Mucosa of rectum (tissue), 2 donors: Measurements from ENCODE around the gene LRSAM1.
A peak's percentile ranks its signal among the peaks of the same experiment; 100 is the strongest.

Source experiments
- H3K27ac ChIP-seq, 2 donors: one replicate each; pipeline ENCODE4 v1.7.0; 2013; ENCODE audit warnings: inconsistent platforms in 2 of 2, low read depth in 2 of 2, low read length in 2 of 2
- H3K27me3 ChIP-seq, 2 donors: one replicate each; pipeline ENCODE4 v1.7.0; 2013; ENCODE audit warnings: low read length in 2 of 2; ENCODE audit not compliant: control insufficient read depth in 2 of 2, insufficient read depth in 2 of 2
- H3K36me3 ChIP-seq, 2 donors: one replicate each; pipeline ENCODE4 v1.7.0; 2013; ENCODE audit warnings: low read length in 2 of 2; ENCODE audit not compliant: control insufficient read depth in 2 of 2, insufficient read depth in 2 of 2
- H3K4me1 ChIP-seq, 2 donors: one replicate each; pipeline ENCODE4 v1.7.0; 2013; ENCODE audit warnings: low read length in 2 of 2, mild to moderate bottlenecking in 1 of 2; ENCODE audit not compliant: control insufficient read depth in 2 of 2, insufficient read depth in 2 of 2
- H3K4me3 ChIP-seq, 2 donors: one replicate each; pipeline ENCODE4 v1.7.0; 2013; ENCODE audit warnings: low read length in 2 of 2
- H3K9ac ChIP-seq, 2 donors: one replicate each; pipeline ENCODE4 v1.7.0; 2013; ENCODE audit warnings: low read length in 2 of 2, low read depth in 1 of 2, mild to moderate bottlenecking in 1 of 2
- H3K9me3 ChIP-seq, 2 donors: one replicate each; pipeline ENCODE4 v1.7.0; 2013; ENCODE audit warnings: low read length in 2 of 2; ENCODE audit not compliant: control insufficient read depth in 2 of 2
- donor health status: healthy.
- donor health status: Normal muscosa, but diverticular disease.

LRSAM1 gene

GRCh38 chr9:127531676-127532075 is 80.4 kb downstream of the LRSAM1 start:
- H3K27ac ChIP-seq, result no peak overlapping the region
- peaks cover 8 to 9% of the 10 kb centered on the region in 2 donors for H3K4me1 ChIP-seq
- no peak overlapping the region for H3K4me3 ChIP-seq
- no peaks in the 10 kb centered on the region for H3K27me3 ChIP-seq
- peaks cover 28 to 36% of the 10 kb centered on the region in 2 donors for H3K36me3 ChIP-seq
- H3K9me3 ChIP-seq, result no peaks in the 10 kb centered on the region
- no peak overlapping the region for H3K9ac ChIP-seq

GRCh38 chr9:127534250-127534906 is 83.1 kb downstream of the LRSAM1 start:
- peak overlapping the region in 1 of 2 donors; percentile 1 for H3K27ac ChIP-seq
- H3K9ac ChIP-seq, result no peak overlapping the region
- no peak overlapping the region for H3K4me3 ChIP-seq
- H3K36me3 ChIP-seq, result peaks cover 19 to 26% of the 10 kb centered on the region in 2 donors
- peaks cover 20 to 23% of the 10 kb centered on the region in 2 donors for H3K4me1 ChIP-seq
- no peaks in the 10 kb centered on the region for H3K9me3 ChIP-seq
- no peaks in the 10 kb centered on the region for H3K27me3 ChIP-seq

DNA sequence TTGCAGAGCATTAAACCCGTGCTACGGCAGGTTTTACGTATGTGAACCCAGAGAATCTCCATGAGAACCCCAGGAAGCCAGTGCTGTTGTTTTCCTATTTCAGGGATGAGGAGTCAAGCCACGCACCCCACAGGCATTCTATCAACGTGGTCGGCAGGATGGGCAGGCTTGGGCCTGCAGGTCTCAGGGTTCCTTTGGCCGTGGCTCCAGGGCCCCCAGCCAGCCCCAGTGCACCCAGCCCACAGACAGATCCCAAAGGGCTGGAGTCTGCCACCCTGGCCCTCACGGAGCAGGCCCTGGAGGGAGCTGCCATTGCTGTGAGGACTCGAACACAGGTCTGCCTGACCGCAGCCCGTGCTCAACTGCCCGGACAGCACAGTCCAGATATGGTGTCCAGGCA is 83.6 kb downstream of the LRSAM1 start:
- peak overlapping the region; percentile 1 to 21 for H3K27ac ChIP-seq
- peaks cover 20 to 23% of the 10 kb centered on the region in 2 donors for H3K4me1 ChIP-seq
- no peaks in the 10 kb centered on the region for H3K27me3 ChIP-seq
- H3K9ac ChIP-seq, result no peak overlapping the region
- H3K9me3 ChIP-seq, result no peaks in the 10 kb centered on the region
- peaks cover 19 to 23% of the 10 kb centered on the region in 2 donors for H3K36me3 ChIP-seq
- H3K4me3 ChIP-seq, result no peak overlapping the region

- peaks cover 22 to 23% of the 10 kb centered on the region in 2 donors for H3K4me1 ChIP-seq
- peak overlapping the region in 1 of 2 donors; percentile 21 for H3K27ac ChIP-seq
- H3K27me3 ChIP-seq, result no peaks in the 10 kb centered on the region
- peaks cover 18 to 20% of the 10 kb centered on the region in 2 donors for H3K36me3 ChIP-seq
- H3K9ac ChIP-seq, result no peak overlapping the region
- no peaks in the 10 kb centered on the region for H3K9me3 ChIP-seq
- no peak overlapping the region for H3K4me3 ChIP-seq
These were observed 84.1 kb downstream of the LRSAM1 start for GRCh38 chr9:127535396-127535795.

- Histone ChIP-seq H3K27ac (peak overlapping the region in 1 of 2 donors; percentile 17), H3K4me1 (peaks cover 23 to 24% of the 10 kb centered on the region in 2 donors), H3K9me3 (no peaks in the 10 kb centered on the region), H3K27me3 (no peaks in the 10 kb centered on the region), H3K4me3 (no peak overlapping the region), H3K36me3 (peaks cover 14 to 16% of the 10 kb centered on the region in 2 donors), H3K9ac (no peak overlapping the region)
These were observed 84.5 kb downstream of the LRSAM1 start for GRCh38 chr9:127535834-127536233.

GRCh38 chr9:127536499-127536898 is 85.2 kb downstream of the LRSAM1 start:
- H3K27ac ChIP-seq, result peak overlapping the region in 1 of 2 donors; percentile 16
- no peaks in the 10 kb centered on the region for H3K27me3 ChIP-seq
- no peak overlapping the region for H3K4me3 ChIP-seq
- H3K4me1 ChIP-seq, result peaks cover 27 to 29% of the 10 kb centered on the region in 2 donors
- peaks cover 12 to 16% of the 10 kb centered on the region in 2 donors for H3K36me3 ChIP-seq
- no peak overlapping the region for H3K9ac ChIP-seq
- H3K9me3 ChIP-seq, result no peaks in the 10 kb centered on the region

DNA sequence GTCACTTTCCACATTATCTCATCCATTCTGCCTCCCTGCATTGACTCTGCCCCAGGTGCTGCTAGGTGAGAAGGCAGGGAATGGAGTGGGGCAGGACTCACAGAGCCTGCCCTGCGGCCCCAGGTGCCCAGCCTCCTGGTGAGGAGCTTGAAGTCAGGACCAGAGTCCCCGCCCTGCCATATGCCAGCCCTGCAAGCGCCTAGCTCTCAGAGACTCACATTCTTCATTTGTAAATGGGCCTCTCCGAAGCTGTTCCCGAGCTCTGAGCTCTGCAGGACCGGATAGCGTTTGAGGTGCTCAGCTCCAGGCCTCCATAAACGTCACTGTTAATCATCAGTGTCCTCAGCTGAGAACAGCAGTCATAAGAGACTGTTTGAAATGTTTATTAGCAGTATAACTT is 85.7 kb downstream of the LRSAM1 start:
- no peak overlapping the region for H3K9ac ChIP-seq
- no peaks in the 10 kb centered on the region for H3K9me3 ChIP-seq
- no peaks in the 10 kb centered on the region for H3K27me3 ChIP-seq
- peaks cover 27 to 29% of the 10 kb centered on the region in 2 donors for H3K4me1 ChIP-seq
- H3K36me3 ChIP-seq, result peaks cover 8 to 14% of the 10 kb centered on the region in 2 donors
- no peak overlapping the region for H3K4me3 ChIP-seq
- H3K27ac ChIP-seq, result peak overlapping the region in 1 of 2 donors; percentile 16

GRCh38 chr9:127537792-127538191 is 86.5 kb downstream of the LRSAM1 start:
- H3K4me1 ChIP-seq, result peaks cover 30% of the 10 kb centered on the region in 2 donors
- no peak overlapping the region for H3K9ac ChIP-seq
- no peaks in the 10 kb centered on the region for H3K27me3 ChIP-seq
- peak overlapping the region in 1 of 2 donors; percentile 41 for H3K27ac ChIP-seq
- no peaks in the 10 kb centered on the region for H3K9me3 ChIP-seq
- H3K4me3 ChIP-seq, result no peak overlapping the region
- H3K36me3 ChIP-seq, result peaks cover 8 to 14% of the 10 kb centered on the region in 2 donors

DNA sequence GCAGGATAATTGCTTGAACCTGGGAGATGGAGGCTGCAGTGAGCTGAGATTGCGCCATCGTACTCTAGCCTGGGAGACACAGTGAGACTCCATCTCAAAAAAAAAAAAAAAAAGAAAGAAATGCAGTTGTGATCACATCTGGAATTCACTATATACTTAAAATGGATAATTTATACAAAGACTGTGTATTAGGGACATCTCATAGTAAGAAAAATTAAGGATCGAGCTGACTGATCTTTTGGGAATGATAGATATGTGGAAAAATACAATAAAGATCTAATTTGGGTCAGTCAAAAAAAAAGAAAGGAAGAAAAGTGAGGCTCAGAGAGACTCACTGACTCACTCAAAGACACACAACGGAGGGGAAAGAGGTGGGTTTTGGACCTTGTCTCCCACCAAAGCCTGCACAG is 87.5 kb downstream of the LRSAM1 start:
- H3K4me3 ChIP-seq, result no peak overlapping the region

DNA sequence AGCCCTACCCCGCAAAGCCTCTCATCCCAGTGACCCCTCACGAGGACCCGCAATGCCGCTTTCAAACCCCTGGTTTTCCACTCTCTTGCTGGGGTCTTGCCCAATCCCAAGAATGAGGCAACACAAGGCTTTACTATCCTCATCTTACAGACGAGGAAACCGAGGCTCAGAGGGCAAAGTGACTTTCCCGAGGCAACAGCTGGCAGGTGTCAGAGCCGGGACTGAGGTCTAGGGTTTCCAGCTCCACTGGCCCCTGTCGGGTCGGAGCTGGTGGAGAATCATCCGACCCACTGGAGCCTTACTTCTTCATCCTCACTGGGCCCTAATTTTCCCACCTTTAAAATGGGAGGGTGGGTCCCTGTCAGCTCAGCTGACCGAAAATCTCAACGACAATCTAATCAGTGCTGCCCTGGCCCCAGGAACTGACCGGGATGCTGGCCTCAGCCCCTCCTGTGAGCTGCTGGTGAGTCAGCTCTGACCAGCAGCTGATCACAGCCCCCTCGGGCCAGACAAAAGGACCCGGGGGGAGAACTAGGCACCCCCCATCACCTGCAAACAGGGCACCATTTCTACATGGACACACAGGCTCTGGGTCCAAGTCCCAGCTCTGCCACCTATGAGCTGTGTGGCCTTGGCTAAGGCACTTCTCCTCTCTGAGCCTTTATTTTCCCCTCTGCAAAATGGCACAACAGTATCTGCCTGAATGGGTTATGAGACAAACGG is 88.1 kb downstream of the LRSAM1 start:
- H3K4me1 ChIP-seq, result peaks cover 36% of the 10 kb centered on the region in 2 donors

More for the DNA sequence above, 87.5 kb downstream of the LRSAM1 start:
- no peaks in the 10 kb centered on the region for H3K27me3 ChIP-seq
- no peak overlapping the region for H3K9ac ChIP-seq
- peak overlapping the region in 1 of 2 donors; percentile 38 for H3K27ac ChIP-seq
- H3K36me3 ChIP-seq, result peaks cover 13 to 18% of the 10 kb centered on the region in 2 donors
- H3K9me3 ChIP-seq, result no peaks in the 10 kb centered on the region
- peaks cover 32 to 34% of the 10 kb centered on the region in 2 donors for H3K4me1 ChIP-seq

More for the DNA sequence above, 88.1 kb downstream of the LRSAM1 start:
- Histone ChIP-seq H3K36me3 (peaks cover 10 to 15% of the 10 kb centered on the region in 2 donors), H3K9ac (no peak overlapping the region), H3K27ac (peak overlapping the region in 1 of 2 donors; percentile 38), H3K4me3 (no peak overlapping the region), H3K9me3 (no peaks in the 10 kb centered on the region), H3K27me3 (no peaks in the 10 kb centered on the region)
